Neural progenitor cell (in vitro differentiated cells): ENCODE measurements around the gene SPTBN5. TPM values are rescaled to one million over a fixed set of nuclear protein-coding genes. Genes with fewer than 3 reads are reported as not detected.

Source experiments
- DNase-seq: peaks from one replicate; pipeline ENCODE4 v3.0.0-alpha.2; 2016; ENCODE audit warnings: low spot score
- H2AFZ ChIP-seq: fragments of 200-600 bp; sonication (generic); replicated peaks from 2 replicates; pipeline ENCODE4 v1.6.1; 2016; ENCODE audit warnings: antibody characterized with exemption
- H3F3A ChIP-seq: fragments of 200-600 bp; sonication (generic); 2 replicates; pipeline ENCODE4 v1.6.1; 2016; ENCODE audit warnings: antibody characterized with exemption, low read depth
- H3K27ac ChIP-seq: fragments of 200-600 bp; sonication (generic); 2 replicates; pipeline ENCODE4 v1.5.1; 2016; ENCODE audit warnings: mild to moderate bottlenecking
- H3K27me3 ChIP-seq: fragments of 200-600 bp; sonication (generic); 2 replicates; pipeline ENCODE4 v1.6.1; 2016; ENCODE audit warnings: mild to moderate bottlenecking, moderate library complexity
- H3K36me3 ChIP-seq: fragments of 200-600 bp; sonication (generic); 2 replicates; pipeline ENCODE4 v1.5.1; 2016
- H3K4me1 ChIP-seq: fragments of 200-600 bp; sonication (generic); 2 replicates; pipeline ENCODE4 v1.6.1; 2016; ENCODE audit warnings: mixed run types
- H3K4me2 ChIP-seq: fragments of 200-600 bp; sonication (generic); 2 replicates; pipeline ENCODE4 v1.6.1; 2016
- H3K4me3 ChIP-seq: fragments of 200-600 bp; sonication (generic); 2 replicates; pipeline ENCODE4 v1.5.1; 2016
- H3K79me2 ChIP-seq: fragments of 200-600 bp; sonication (generic); 2 replicates; pipeline ENCODE4 v1.6.1; 2016; ENCODE audit warnings: low read depth
- H3K9ac ChIP-seq: fragments of 200-600 bp; sonication (generic); 2 replicates; pipeline ENCODE4 v1.6.1; 2016
- H3K9me3 ChIP-seq: fragments of 200-600 bp; sonication (generic); 2 replicates; pipeline ENCODE4 v1.5.1; 2016; ENCODE audit warnings: low read depth
- H4K20me1 ChIP-seq: fragments of 200-600 bp; sonication (generic); 2 replicates; pipeline ENCODE4 v1.6.1; 2016; ENCODE audit warnings: low read depth
- H3K27ac Mint-ChIP-seq: 3 replicates; pipeline ENCODE4 v1.8.0; 2021; ENCODE audit warnings: mixed read lengths
- H3K27me3 Mint-ChIP-seq: 2 replicates; pipeline ENCODE4 v1.8.0; 2022; ENCODE audit warnings: low read depth, mild to moderate bottlenecking, inconsistent platforms, moderate library complexity, mixed read lengths; ENCODE audit not compliant: insufficient read depth
- H3K36me3 Mint-ChIP-seq: 3 replicates; pipeline ENCODE4 v1.8.0; 2021; ENCODE audit warnings: mixed read lengths
- H3K4me1 Mint-ChIP-seq: 3 replicates; pipeline ENCODE4 v1.8.0; 2021; ENCODE audit warnings: mixed read lengths
- H3K4me3 Mint-ChIP-seq: 3 replicates; pipeline ENCODE4 v1.8.0; 2021; ENCODE audit warnings: mild to moderate bottlenecking, moderate library complexity, mixed read lengths
- H3K9me3 Mint-ChIP-seq: 3 replicates; pipeline ENCODE4 v1.8.0; 2020; ENCODE audit warnings: mixed read lengths
- EZH2 ChIP-seq: fragments of 200-600 bp; sonication (generic); IDR thresholded peaks from 2 replicates; pipeline ENCODE4 v1.6.1; 2017; ENCODE audit warnings: antibody characterized with exemption, mild to moderate bottlenecking, moderate library complexity
- EZH2phosphoT487 ChIP-seq: fragments of 200-600 bp; sonication (generic); IDR thresholded peaks from 2 replicates; pipeline ENCODE4 v1.6.1; 2017; ENCODE audit warnings: antibody characterized with exemption
- total RNA-seq: library from RNA; depleted of rRNA; stranded (reverse); fragments of >200 nt; gene quantifications from 2 replicates; pipeline ENCODE4 v1.2.3, GENCODE V29; 2015; ENCODE audit warnings: low replicate concordance
- TF ChIP-seq, protein P1 (sequence below): fragments of 200-600 bp; sonication (generic); IDR thresholded peaks from 2 replicates; pipeline ENCODE4 v1.5.1; 2017; ENCODE audit warnings: antibody characterized with exemption, mild to moderate bottlenecking

The SPTBN5 gene
- total RNA-seq, 1 donor from 2014 or later, result not detected

GRCh38 chr15:41839781-41840491 lies 53.9 kb downstream of the SPTBN5 start:
- no peak overlapping the region for H3K4me3 Mint-ChIP-seq
- Histone ChIP-seq H3K79me2 (no peaks in the 10 kb centered on the region), H3K4me3 (no peak overlapping the region), H3K9ac (no peak overlapping the region), H3K4me1 (no peaks in the 10 kb centered on the region), H3K4me2 (no peak overlapping the region), H3K27me3 (no peaks in the 10 kb centered on the region), H3K9me3 (no peaks in the 10 kb centered on the region), H3K36me3 (no peaks in the 10 kb centered on the region), H4K20me1 (no peaks in the 10 kb centered on the region), H3K27ac (no peak overlapping the region), H3F3A (no peaks in the 10 kb centered on the region), H2AFZ (no peak overlapping the region)
- peaks cover 5% of the 10 kb centered on the region for H3K4me1 Mint-ChIP-seq
- DNase-seq, result no peak
- TF ChIP-seq EZH2, result no peak
- TF ChIP-seq, protein P1, sequence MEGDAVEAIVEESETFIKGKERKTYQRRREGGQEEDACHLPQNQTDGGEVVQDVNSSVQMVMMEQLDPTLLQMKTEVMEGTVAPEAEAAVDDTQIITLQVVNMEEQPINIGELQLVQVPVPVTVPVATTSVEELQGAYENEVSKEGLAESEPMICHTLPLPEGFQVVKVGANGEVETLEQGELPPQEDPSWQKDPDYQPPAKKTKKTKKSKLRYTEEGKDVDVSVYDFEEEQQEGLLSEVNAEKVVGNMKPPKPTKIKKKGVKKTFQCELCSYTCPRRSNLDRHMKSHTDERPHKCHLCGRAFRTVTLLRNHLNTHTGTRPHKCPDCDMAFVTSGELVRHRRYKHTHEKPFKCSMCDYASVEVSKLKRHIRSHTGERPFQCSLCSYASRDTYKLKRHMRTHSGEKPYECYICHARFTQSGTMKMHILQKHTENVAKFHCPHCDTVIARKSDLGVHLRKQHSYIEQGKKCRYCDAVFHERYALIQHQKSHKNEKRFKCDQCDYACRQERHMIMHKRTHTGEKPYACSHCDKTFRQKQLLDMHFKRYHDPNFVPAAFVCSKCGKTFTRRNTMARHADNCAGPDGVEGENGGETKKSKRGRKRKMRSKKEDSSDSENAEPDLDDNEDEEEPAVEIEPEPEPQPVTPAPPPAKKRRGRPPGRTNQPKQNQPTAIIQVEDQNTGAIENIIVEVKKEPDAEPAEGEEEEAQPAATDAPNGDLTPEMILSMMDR, result no peak
- TF ChIP-seq EZH2phosphoT487, result no peak
- H3K9me3 Mint-ChIP-seq, result no peaks in the 10 kb centered on the region
- H3K36me3 Mint-ChIP-seq, result peaks cover 3% of the 10 kb centered on the region
- H3K27ac Mint-ChIP-seq, result no peak overlapping the region
- H3K27me3 Mint-ChIP-seq, result peaks cover 4% of the 10 kb centered on the region

- Mint-ChIP-seq H3K27ac (no peak within 1 kb of the TSS), H3K36me3 (peaks cover 3% of the 10 kb centered on the region), H3K4me1 (peaks cover 5% of the 10 kb centered on the region), H3K4me3 (no peak within 1 kb of the TSS), H3K27me3 (peaks cover 3% of the 10 kb centered on the region), H3K9me3 (no peaks in the 10 kb centered on the region)
- no peaks in the 10 kb centered on the region for H3K4me1 ChIP-seq
- no peaks in the 10 kb centered on the region for H4K20me1 ChIP-seq
- H3K27me3 ChIP-seq, result no peaks in the 10 kb centered on the region
- no peak for DNase-seq
- no peaks in the 10 kb centered on the region for H3K9me3 ChIP-seq
- H3K9ac ChIP-seq, result no peak within 1 kb of the TSS
- H3K4me3 ChIP-seq, result no peak within 1 kb of the TSS
- no peak within 1 kb of the TSS for H3K4me2 ChIP-seq
- no peaks in the 10 kb centered on the region for H3K36me3 ChIP-seq
- no peaks in the 10 kb centered on the region for H3K79me2 ChIP-seq
- no peak for TF ChIP-seq EZH2
- TF ChIP-seq, protein P1, result no peak
- TF ChIP-seq EZH2phosphoT487, result no peak
- no peak within 1 kb of the TSS for H2AFZ ChIP-seq
- no peak within 1 kb of the TSS for H3K27ac ChIP-seq
- no peaks in the 10 kb centered on the region for H3F3A ChIP-seq
Observed at GRCh38 chr15:41838400-41838897, 55.4 kb downstream of the SPTBN5 start, which contains the start of gene PLA2G4B. TSS of gene PLA2G4B (plus strand) at chr15:41838847. CDS start at chr15:41838914, 67 bp downstream.

DNA sequence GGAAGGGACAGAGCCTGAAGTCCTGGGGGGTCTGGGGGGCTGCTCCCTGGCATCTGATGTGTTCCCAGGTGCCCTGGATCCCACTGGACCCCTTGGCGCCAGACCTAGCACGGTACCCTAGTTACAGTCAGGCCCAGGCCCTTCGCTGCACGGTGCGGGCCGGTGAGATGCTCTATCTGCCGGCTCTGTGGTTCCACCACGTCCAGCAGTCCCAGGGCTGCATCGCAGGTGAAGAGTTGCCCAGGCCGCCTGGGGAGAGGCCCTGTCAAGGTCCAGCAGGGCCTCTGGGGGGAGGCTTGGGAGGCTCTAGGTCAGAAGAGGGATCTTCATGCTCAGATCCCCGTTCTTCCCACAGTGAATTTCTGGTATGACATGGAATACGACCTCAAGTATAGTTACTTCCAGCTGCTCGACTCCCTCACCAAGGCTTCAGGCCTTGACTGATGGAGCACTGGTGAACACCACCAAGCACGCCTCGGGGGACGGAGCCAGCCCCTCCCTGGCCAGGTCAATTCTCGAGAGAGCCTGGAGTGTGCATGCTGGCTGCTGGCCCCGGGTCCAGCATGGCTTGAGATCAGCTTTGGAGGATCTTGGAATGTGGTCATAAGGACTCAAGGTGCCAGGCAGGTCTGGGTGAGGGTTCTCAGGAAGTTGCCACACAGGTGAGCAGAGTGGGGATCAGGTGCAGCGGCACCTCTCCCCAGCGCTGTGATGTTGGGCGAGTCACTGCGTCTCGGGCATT lies 57.0 kb downstream of the SPTBN5 start:
- no peaks in the 10 kb centered on the region for H3K9me3 Mint-ChIP-seq
- H3K27ac Mint-ChIP-seq, result no peak overlapping the region

More for the DNA sequence above, 57.0 kb downstream of the SPTBN5 start:
- H3K9me3 ChIP-seq, result no peaks in the 10 kb centered on the region
- H3K27me3 Mint-ChIP-seq, result peaks cover 3% of the 10 kb centered on the region
- no peaks in the 10 kb centered on the region for H3K4me1 ChIP-seq
- no peak for DNase-seq
- no peak overlapping the region for H3K9ac ChIP-seq
- no peak overlapping the region for H2AFZ ChIP-seq
- peaks cover 9% of the 10 kb centered on the region for H3K36me3 Mint-ChIP-seq
- TF ChIP-seq EZH2phosphoT487 (no peak), EZH2 (no peak)
- TF ChIP-seq, protein P1, result no peak
- no peak overlapping the region for H3K4me3 Mint-ChIP-seq
- no peaks in the 10 kb centered on the region for H3K36me3 ChIP-seq
- no peaks in the 10 kb centered on the region for H4K20me1 ChIP-seq
- no peaks in the 10 kb centered on the region for H3K79me2 ChIP-seq
- no peak overlapping the region for H3K4me2 ChIP-seq
- H3K4me3 ChIP-seq, result no peak overlapping the region
- H3K4me1 Mint-ChIP-seq, result no peaks in the 10 kb centered on the region
- H3K27ac ChIP-seq, result no peak overlapping the region
- H3K27me3 ChIP-seq, result no peaks in the 10 kb centered on the region
- H3F3A ChIP-seq, result no peaks in the 10 kb centered on the region
